HCT116 (cell line): ENCODE data around the gene E4F1.

Source experiments
- CTCF ChIP-seq, 3 experiments: fragments of 200-600 bp in 1 of 3; sonication (generic) in 1 of 3; IDR thresholded peaks in 2 of 3; conservative IDR thresholded peaks in 1 of 3; 2 replicates each; pipeline ENCODE4 v1.5.1; 2012 to 2017; ENCODE audit warnings: low read depth in 2 of 3, low read length in 2 of 3, antibody characterized with exemption in 1 of 3, borderline replicate concordance in 1 of 3, control low read depth in 1 of 3, mild to moderate bottlenecking in 1 of 3, mixed read lengths in 1 of 3, mixed run types in 1 of 3, moderate library complexity in 1 of 3; ENCODE audit not compliant: insufficient read depth in 1 of 3
- EZH2 ChIP-seq: fragments of 200-600 bp; sonication (generic); IDR thresholded peaks from 2 replicates; pipeline ENCODE4 v1.6.1; 2017; ENCODE audit warnings: antibody characterized with exemption, mixed run types
- MAX ChIP-seq: IDR thresholded peaks from 2 replicates; pipeline ENCODE4 v1.6.1; 2012
- POLR2A ChIP-seq: IDR thresholded peaks from 2 replicates; pipeline ENCODE4 v1.7.0; 2011; ENCODE audit warnings: borderline replicate concordance; ENCODE audit not compliant: insufficient read depth, insufficient read length; ENCODE audit errors: extremely low read depth
- POLR2AphosphoS5 ChIP-seq: IDR thresholded peaks from 2 replicates; pipeline ENCODE4 v1.6.1; 2011; ENCODE audit warnings: mild to moderate bottlenecking, low read depth, low read length, moderate library complexity
- RAD21 ChIP-seq: IDR thresholded peaks from 2 replicates; pipeline ENCODE4 v1.6.1; 2012; ENCODE audit warnings: low read depth, mild to moderate bottlenecking
- REST ChIP-seq: IDR thresholded peaks from 2 replicates; pipeline ENCODE4 v1.6.1; 2012; ENCODE audit warnings: low read depth
- TCF7L2 ChIP-seq: IDR thresholded peaks from 2 replicates; pipeline ENCODE4 v1.7.0; 2011; ENCODE audit warnings: borderline replicate concordance, inconsistent platforms; ENCODE audit not compliant: insufficient read depth, insufficient read length; ENCODE audit errors: extremely low read depth
- YY1 ChIP-seq: IDR thresholded peaks from 2 replicates; pipeline ENCODE4 v1.6.1; 2011; ENCODE audit warnings: low read length, low read depth, moderate library complexity, mild to moderate bottlenecking; ENCODE audit not compliant: insufficient replicate concordance; ENCODE audit errors: extremely low read depth
- ZBTB33 ChIP-seq: IDR thresholded peaks from 2 replicates; pipeline ENCODE4 v1.6.1; 2011; ENCODE audit warnings: mild to moderate bottlenecking, low read length, moderate library complexity; ENCODE audit not compliant: insufficient replicate concordance; ENCODE audit errors: extremely low read depth
- ZFX ChIP-seq: fragments of 450-650 bp; IDR thresholded peaks from 2 replicates; pipeline ENCODE4 v1.6.1; 2017
- ZNF274 ChIP-seq: fragments of 200-500 bp; sonication (Bioruptor generic); IDR thresholded peaks from 2 replicates; pipeline ENCODE4 v1.6.1; 2014; ENCODE audit warnings: mild to moderate bottlenecking, low read depth, low read length, inconsistent platforms

GRCh38 chr16:2188395-2188794, 35.0 kb upstream of the E4F1 start:
- TF ChIP-seq RAD21 = no peak
- no peak for TF ChIP-seq EZH2
- TF ChIP-seq YY1 = no peak
- TF ChIP-seq CTCF (IDR thresholded peaks at IDR 0.05 in 2 of 3, conservative IDR thresholded peaks at IDR 0.05 in 1 of 3; ENCODE audit: borderline replicate concordance in 1 of 3, insufficient read depth in 1 of 3, low read depth in 2 of 3, low read length in 2 of 3) = no peak
- TF ChIP-seq POLR2A = no peak
- no peak for TF ChIP-seq ZNF274
- no peak for TF ChIP-seq ZFX
- no peak for TF ChIP-seq TCF7L2
- no peak for TF ChIP-seq ZBTB33
- no peak for TF ChIP-seq POLR2AphosphoS5
- no peak for TF ChIP-seq MAX
- no peak for TF ChIP-seq REST
